Left kidney (tissue), 2 donors: ENCODE results near the gene UBXN7. TPM values are rescaled to one million over a fixed set of nuclear protein-coding genes. Genes with fewer than 3 reads are reported as not detected.
"Not testable (repeated sequence)": the region's sequence is repeated elsewhere in the genome, so short reads cannot be mapped to it uniquely, and the experiment has no call there.

ENCODE experiments used
- DNase-seq: peaks from one replicate; pipeline ENCODE4 v3.0.0-alpha.2; 2013
- polyA plus RNA-seq: library from polyadenylated mRNA; unstranded; fragments of 120-200 nt; gene quantifications from one replicate; pipeline ENCODE4 v1.2.1, GENCODE V29; 2013; ENCODE audit not compliant: insufficient read length

The UBXN7 gene
- polyA plus RNA-seq, 1 donor: 39.7 TPM

DNA sequence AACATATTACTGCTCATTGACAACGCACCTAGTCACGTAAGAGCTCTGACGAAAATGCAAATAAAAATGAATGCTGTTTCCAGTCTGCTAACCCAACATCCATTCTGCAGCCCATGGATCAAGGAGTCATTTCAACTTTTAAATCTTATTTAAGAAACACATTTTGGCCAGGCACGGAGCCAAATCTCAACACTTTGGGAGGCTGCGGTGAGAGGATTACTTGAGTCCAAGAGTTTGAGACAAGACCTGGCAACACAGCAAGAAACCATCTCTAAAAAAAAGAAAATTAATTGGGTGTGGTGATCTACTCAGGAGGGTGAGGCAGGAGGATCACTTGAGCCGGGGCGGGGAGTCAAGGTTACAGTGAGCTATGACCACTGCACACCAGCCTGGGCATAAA lies 71.6 kb downstream of the UBXN7 start:
- no peak for DNase-seq

GRCh38 chr3:196358540-196358939 lies 73.7 kb downstream of the UBXN7 start:
- DNase-seq: not testable (repeated sequence)

- no peak for DNase-seq
These were observed 74.3 kb downstream of the UBXN7 start for GRCh38 chr3:196357905-196358304.

DNA sequence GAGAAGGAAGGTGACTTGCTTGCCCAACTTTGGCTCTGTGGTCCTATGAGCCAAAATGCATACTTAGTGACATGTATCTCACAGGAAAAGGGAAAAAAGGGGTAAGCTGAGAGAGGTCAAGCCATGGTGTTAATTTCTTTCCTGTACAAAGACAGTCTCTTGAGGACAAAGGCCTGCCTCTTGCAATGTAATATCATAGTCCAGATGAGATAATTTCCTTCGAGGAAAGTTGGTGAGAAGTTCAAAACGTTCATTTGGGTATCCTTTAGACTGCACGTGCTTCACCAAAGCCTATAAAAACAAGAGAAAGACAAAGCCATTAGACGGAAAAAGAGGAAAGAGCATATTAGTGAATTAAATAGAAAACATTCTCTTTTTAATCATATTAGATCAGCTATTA lies 75.7 kb downstream of the UBXN7 start:
- no peak for DNase-seq

DNA sequence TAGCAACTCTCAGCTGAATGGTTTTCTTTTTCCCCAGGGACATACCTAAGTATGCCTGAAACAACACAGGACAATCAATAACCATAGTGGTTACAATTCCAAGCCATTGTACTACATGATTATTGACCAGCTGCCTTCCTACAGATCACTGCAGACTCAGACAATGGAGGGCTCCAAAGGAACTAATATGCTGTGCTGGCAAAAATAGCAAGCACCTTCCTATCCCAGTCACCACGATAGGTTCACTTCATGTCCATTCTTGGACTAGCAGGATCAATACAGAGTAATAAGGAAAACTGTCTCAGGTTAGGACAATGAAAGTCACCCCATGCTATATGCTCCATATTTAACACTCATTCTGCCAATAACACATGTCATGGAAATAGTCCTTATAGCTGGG lies 76.6 kb downstream of the UBXN7 start:
- DNase-seq: no peak

GRCh38 chr3:196354132-196354531 lies 78.1 kb downstream of the UBXN7 start:
- no peak for DNase-seq

- no peak for DNase-seq
These were observed 80.7 kb downstream of the UBXN7 start for GRCh38 chr3:196351541-196351940.

DNA sequence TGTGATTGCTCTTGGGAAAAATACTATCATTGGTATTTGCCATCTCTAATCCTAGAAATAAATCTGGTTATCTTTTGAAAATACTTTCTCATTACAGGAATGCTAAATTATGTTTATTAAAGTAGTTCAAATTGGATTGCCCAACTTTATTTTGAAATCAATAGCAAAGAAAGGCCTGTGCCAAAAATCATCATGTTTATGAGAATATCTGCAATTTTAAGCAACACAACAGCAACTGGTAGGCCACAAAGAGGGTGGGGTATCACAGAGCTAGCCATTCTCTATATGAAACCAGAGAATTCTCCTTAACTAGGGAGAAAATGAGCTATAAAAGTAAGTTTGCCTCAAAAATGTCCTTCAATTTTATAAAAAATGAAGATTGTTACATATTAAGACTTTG lies 82.2 kb downstream of the UBXN7 start:
- no peak for DNase-seq

- no peak for DNase-seq
These were observed 83.5 kb downstream of the UBXN7 start for GRCh38 chr3:196348698-196349097.

GRCh38 chr3:196344663-196345062 lies 87.6 kb downstream of the UBXN7 start:
- DNase-seq: no peak

- DNase-seq: not testable (repeated sequence)
These were observed 88.3 kb downstream of the UBXN7 start for GRCh38 chr3:196343917-196344316.

GRCh38 chr3:196341137-196341536 lies 91.1 kb downstream of the UBXN7 start:
- DNase-seq: no peak

GRCh38 chr3:196340466-196340865 lies 91.8 kb downstream of the UBXN7 start:
- no peak for DNase-seq

DNA sequence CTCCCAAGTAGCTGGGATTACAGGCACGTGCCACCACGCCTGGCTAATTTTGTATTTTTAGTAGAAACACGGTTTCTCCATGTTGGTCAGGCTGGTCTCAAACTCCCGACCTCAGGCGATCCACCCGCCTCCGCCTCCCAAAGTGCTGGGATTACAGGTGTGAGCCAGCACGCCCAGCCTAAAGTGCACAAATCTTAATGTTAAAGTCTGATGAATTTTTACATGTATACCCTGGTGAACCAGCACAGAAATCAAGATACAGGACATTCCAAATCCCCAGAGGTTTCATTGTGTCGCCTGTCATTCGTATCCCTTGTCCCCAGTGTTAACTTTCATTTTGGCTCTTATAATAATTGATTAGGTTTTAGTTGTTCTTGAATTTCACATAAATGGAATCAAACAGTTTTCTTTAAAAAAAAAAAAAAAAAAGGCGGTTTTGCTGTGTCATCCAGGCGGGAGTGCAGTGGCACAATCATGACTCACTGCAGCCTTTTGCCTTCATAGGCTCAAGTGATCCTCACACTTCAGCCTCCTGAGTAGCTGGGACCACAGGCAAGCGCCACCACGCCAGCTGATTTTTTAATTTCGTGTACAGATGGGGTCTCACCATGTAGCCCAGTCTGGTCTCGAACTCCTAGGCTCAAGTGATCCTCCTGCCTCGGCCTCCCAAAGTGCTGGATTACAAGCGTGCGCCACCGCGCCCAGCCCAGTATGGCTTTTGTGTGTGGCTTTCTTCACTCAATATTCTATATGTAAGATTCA lies 92.6 kb downstream of the UBXN7 start:
- no peak for DNase-seq

DNA sequence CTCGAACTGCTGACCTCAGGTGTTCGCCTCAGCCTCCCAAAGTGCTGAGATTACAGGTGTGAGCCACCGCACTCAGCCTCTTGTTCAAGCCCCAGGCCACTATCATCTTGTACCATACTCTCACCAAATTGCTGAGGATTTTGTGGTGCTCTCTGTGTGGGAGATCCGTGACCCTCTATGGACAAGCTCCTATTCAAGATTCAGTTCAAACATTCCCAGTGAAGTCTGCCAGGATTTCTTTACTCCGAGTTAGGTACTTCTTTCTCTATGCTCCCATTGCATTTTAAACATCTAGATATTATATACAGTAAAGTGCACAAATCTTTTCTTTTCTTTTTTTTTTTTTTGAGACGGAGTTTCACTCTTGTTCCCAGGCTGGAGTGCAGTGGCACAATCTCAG lies 93.2 kb downstream of the UBXN7 start:
- DNase-seq: no peak

DNA sequence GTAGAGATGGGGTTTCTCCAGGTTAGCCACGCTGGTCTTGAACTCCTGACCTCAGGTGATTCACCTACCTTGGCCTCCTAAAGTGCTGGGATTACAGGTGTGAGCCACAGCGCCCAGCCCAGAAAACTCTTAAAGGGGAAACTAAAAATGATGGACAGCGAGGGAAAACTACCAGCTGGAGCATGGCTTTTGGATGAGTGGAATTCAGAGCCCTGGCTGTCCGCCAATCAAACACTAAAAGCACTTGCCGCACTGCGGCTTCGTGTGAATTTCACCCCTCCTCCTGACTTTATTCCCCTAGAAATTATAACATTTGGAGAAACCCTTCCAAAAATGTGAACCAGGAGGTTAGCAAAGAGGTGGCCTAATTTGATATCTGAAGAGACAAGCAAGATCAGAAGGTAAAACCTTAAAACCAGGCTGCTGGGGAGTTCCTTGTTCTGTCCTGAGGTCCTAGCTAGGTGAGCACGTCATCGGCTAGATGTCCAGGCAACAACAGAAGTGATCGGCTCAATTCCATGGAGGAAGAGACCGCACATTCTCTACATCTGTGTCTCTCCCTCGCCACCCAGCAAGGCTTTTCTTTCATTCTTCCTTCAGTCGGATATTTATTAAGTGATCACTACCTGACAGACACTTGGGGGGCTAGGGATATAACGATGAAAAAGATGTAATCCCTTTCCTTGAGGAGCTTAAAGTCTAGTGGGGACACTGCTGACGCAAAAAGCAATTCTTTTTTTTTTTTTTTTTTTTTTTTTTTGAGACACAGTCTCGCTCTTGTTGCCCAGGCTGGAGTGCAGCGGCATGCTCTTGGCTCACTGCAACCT lies 95.7 kb downstream of the UBXN7 start:
- DNase-seq: no peak

DNA sequence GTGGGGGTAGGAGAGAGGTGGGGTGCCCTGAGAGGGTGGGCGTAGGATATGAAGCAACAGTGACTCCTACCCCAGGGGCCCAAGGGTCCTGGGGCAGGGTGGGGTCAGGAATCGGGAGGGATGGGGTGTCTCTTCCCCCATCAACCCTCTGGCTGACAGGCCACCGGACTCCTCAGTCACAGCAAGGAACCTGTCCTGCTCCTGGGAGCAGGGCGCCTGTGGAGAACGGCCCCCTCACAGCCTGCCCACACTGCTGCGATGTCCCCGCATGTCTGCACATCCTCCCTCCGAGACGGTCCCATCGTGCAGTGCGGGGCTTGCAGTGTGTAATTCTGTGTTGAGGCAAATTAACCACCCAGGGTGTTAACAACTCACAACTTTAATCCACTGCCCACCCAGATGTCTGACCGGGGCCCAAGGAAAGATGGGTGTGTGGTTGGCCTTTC lies 96.7 kb downstream of the UBXN7 start:
- no peak for DNase-seq

DNA sequence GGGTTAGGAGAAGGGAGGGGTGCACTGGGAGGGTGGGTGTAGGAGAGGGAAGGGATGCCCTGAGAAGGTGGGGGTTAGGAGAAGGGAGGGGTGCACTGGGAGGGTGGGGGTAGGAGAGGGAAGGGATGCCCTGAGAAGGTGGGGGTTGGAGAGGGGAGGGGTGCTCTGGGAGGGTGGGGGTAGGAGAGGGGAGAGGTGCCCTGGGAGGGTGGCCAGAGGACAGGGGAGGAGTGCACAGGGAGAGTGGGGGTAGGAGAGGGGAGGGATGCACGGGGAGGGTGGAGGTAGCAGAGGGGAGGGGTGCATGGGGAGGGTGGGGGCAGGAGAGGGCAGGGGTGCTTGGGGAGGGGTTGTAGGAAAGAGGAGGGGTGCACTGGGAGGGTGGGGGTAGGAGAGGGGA lies 97.2 kb downstream of the UBXN7 start:
- DNase-seq: no peak

GRCh38 chr3:196332168-196332567 lies 100.1 kb downstream of the UBXN7 start:
- DNase-seq: no peak

DNA sequence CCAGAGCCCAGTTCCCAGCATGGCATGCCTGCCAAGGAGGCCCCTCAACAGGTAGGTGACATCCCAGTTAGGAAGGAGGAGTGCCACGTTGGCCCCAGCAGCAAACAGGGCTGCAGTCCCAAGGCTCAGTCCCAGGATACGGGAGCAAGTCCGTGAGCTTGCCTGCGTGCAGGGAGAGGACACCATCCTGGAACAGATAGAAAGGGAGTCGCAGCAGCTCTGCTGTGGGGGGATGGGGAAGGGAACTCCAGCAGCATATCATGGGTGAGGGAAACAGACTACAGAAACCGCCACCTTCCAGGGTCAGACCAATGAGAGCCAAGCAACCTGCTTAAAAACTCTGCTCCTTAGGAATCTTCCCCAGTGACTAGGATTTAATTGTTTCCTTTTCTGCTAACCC lies 104.8 kb downstream of the UBXN7 start:
- DNase-seq: no peak

GRCh38 chr3:196326936-196327335 lies 105.3 kb downstream of the UBXN7 start:
- DNase-seq: no peak

GRCh38 chr3:196323691-196324090 lies 108.5 kb downstream of the UBXN7 start:
- peak; percentile 12 for DNase-seq

DNA sequence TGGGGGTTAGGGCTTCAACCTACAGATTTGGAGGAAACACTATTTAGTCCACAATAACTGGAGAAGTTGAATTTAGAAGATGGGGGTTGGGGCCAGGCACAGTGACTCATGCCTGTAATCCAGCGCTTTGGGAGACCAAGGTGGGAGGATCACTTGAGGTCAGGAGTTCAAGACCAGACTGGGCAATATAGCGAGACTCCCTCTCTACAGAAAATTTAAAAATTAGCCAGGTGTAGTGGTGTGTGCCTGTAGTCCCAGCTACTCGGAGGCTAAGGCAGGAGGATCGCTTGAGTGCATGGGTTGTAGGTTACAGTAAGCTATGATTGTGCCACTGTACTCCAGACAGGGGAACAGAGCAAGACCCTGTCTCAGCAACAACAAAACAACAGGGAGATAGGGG lies 109.2 kb downstream of the UBXN7 start:
- DNase-seq: no peak

- no peak for DNase-seq
These were observed 111.1 kb downstream of the UBXN7 start for GRCh38 chr3:196321162-196321561.
